ENCODE measurements around the gene ZNF836. TPM values are rescaled to one million over a fixed set of nuclear protein-coding genes. Genes with fewer than 3 reads are reported as not detected.
A peak's percentile ranks its signal among the peaks of the same experiment; 100 is the strongest.

Gene ZNF836
- total and polyA plus RNA-seq, 2 of the 13 experiments (the other 11 are each of a cell fraction or from before 2014, with no cell fraction given): 1.6 to 5.3 TPM

- POLR2A ChIA-PET: interaction anchor here (3.9 kb wide), 1 partner anchor 51 kb away, joined by 23 read pairs; the partner anchor contains the start of gene PPP2R1A
- no peak for FAIRE-seq
- Histone ChIP-seq H3K4me1 (ENCODE audit: insufficient read depth, low read length) (peaks cover 25% of the 10 kb centered on the region), H3K79me2 (ENCODE audit: insufficient read depth, low read length) (peaks cover 24% of the 10 kb centered on the region), H3K9me3 (ENCODE audit: low read length) (peaks cover 51% of the 10 kb centered on the region), H3K27me3 (ENCODE audit: control insufficient read depth in 1 of 2, insufficient read depth in 2 of 2, low read length in 2 of 2) (no peaks in the 10 kb centered on the region; a peak in 1 of 5 replicates), H3K4me3 (replicated peaks in 1 of 3; ENCODE audit: insufficient read depth in 1 of 3, low read depth in 2 of 3, low read length in 3 of 3) (peak overlapping the region; percentile 92 to 96 (median 93)), H3K4me2 (ENCODE audit: low read depth, low read length) (peak overlapping the region; percentile 93), H4K20me1 (ENCODE audit: insufficient read depth, low read length) (no peaks in the 10 kb centered on the region), H3K9ac (ENCODE audit: insufficient read depth, low read depth, low read length) (peak overlapping the region; percentile 94), H3K27ac (ENCODE audit: extremely low read length, insufficient read depth, low read length) (peak overlapping the region; percentile 94), H3K36me3 (replicated peaks in 1 of 2; ENCODE audit: control insufficient read depth in 1 of 2, insufficient read depth in 2 of 2, low read length in 2 of 2) (peaks cover 1 to 6% of the 10 kb centered on the region in 2 experiments; a peak in 3 of 5 replicates), H2AFZ (ENCODE audit: low read length) (no peak overlapping the region)
- WGBS (ENCODE audit: low lambda C conversion rate): 21% methylated on average over 14 of the region's 14 CpGs
- CTCF ChIA-PET (ENCODE audit: low intra/inter-chr PET ratio, low total read pairs): interaction anchor here (1.8 kb wide), 1 partner anchor 99 kb away, joined by 17 read pairs; no protein-coding TSS in a partner anchor
- in situ Hi-C loops (cut with HindIII; ENCODE audit: extremely low pct_ligation_motif_present, low pct_unique_long_range_greater_than_20kb): loop anchor here (10.0 kb wide), 1 partner anchor 96 kb away; no protein-coding TSS in a partner anchor
- intact Hi-C loops (cut with micrococcal nuclease; ENCODE audit: unreplicated experiment): loop anchor here (2.0 kb wide), 1 partner anchor 50 kb away; no protein-coding TSS in a partner anchor
- ATAC-seq: peak; percentile 62
- BruUV-seq (replicated peaks): no TSS peak
- DNase-seq (ENCODE audit: low spot score): peak; percentile 34
- TF ChIP-seq HNRNPL (IDR thresholded peaks at IDR 0.05; ENCODE audit: low read depth, low read length): no peak
- peak; percentile 85 for TF ChIP-seq MAX (IDR thresholded peaks at IDR 0.05)
- TF ChIP-seq ZNF609 (CRISPR knock-in tag; IDR thresholded peaks at IDR 0.05; ENCODE audit: borderline replicate concordance): no peak
- TF ChIP-seq WIZ (CRISPR knock-in tag; IDR thresholded peaks at IDR 0.05): no peak
- peak; percentile 64 for TF ChIP-seq SAP130 (CRISPR knock-in tag; IDR thresholded peaks at IDR 0.05; ENCODE audit: low read depth)
- no peak for TF ChIP-seq ZNF577 (CRISPR knock-in tag; IDR thresholded peaks at IDR 0.05; ENCODE audit: borderline replicate concordance, low read depth)
- TF ChIP-seq, protein P1, sequence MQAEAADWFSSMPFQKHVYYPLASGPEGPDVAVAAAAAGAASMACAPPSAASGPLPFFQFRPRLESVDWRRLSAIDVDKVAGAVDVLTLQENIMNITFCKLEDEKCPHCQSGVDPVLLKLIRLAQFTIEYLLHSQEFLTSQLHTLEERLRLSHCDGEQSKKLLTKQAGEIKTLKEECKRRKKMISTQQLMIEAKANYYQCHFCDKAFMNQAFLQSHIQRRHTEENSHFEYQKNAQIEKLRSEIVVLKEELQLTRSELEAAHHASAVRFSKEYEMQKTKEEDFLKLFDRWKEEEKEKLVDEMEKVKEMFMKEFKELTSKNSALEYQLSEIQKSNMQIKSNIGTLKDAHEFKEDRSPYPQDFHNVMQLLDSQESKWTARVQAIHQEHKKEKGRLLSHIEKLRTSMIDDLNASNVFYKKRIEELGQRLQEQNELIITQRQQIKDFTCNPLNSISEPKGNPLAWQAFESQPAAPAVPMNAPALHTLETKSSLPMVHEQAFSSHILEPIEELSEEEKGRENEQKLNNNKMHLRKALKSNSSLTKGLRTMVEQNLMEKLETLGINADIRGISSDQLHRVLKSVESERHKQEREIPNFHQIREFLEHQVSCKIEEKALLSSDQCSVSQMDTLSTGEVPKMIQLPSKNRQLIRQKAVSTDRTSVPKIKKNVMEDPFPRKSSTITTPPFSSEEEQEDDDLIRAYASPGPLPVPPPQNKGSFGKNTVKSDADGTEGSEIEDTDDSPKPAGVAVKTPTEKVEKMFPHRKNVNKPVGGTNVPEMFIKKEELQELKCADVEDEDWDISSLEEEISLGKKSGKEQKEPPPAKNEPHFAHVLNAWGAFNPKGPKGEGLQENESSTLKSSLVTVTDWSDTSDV (CRISPR knock-in tag; IDR thresholded peaks at IDR 0.05): 0 out of 2 replicates have a peak, but pooled peaks have one; percentile 12
- TF ChIP-seq DR1 (CRISPR knock-in tag; IDR thresholded peaks at IDR 0.05): no peak
- TF ChIP-seq CBX2 (IDR thresholded peaks at IDR 0.05; ENCODE audit: low read depth, low read length): no peak
- no peak for TF ChIP-seq CBX2 (CRISPR knock-in tag; IDR thresholded peaks at IDR 0.05; ENCODE audit: low read depth)
- TF ChIP-seq ZNF547 (CRISPR knock-in tag; IDR thresholded peaks at IDR 0.05): no peak; the same call in 1 of the 2 replicates
- peak; percentile 47; the same call in 1 of the 2 replicates for TF ChIP-seq ZNF878 (CRISPR knock-in tag; IDR thresholded peaks at IDR 0.05)
- peak; percentile 12; the same call in 1 of the 2 replicates for TF ChIP-seq FOXC1 (CRISPR knock-in tag; IDR thresholded peaks at IDR 0.05; ENCODE audit: borderline replicate concordance)
- no peak for TF ChIP-seq ATF7-NPFF (CRISPR knock-in tag; IDR thresholded peaks at IDR 0.05; ENCODE audit: low read depth)
- TF ChIP-seq MTERF4 (CRISPR knock-in tag; IDR thresholded peaks at IDR 0.05): 0 out of 2 replicates have a peak, but pooled peaks have one; percentile 1
Observed at GRCh38 chr19:52138278-52138982, 33.0 kb downstream of the ZNF836 start.

Measured in HepG2 (cell line).